ENCODE measurements around the gene SLC30A4. TPM values are rescaled to one million over a fixed set of nuclear protein-coding genes. Genes with fewer than 3 reads are reported as not detected.

The SLC30A4 gene
- total and polyA plus RNA-seq, 2 experiments from 2014 or later = not detected

- Mint-ChIP-seq H3K27ac (no peak overlapping the region), H3K27me3 (ENCODE audit: insufficient read depth, low read depth, poor library complexity) (peaks cover 18% of the 10 kb centered on the region), H3K36me3 (ENCODE audit: low read depth) (no peaks in the 10 kb centered on the region), H3K9me3 (no peaks in the 10 kb centered on the region), H3K4me3 (no peak overlapping the region), H3K4me1 (no peaks in the 10 kb centered on the region)
- DNase-seq (ENCODE audit: low spot score) = no peak
- Histone ChIP-seq H3F3A (replicated peaks; ENCODE audit: low read depth) (no peaks in the 10 kb centered on the region), H4K20me1 (replicated peaks; ENCODE audit: insufficient read depth) (no peaks in the 10 kb centered on the region; the same call in 1 of the 2 replicates), H3K36me3 (ENCODE audit: insufficient read depth) (no peaks in the 10 kb centered on the region), H3K27me3 (ENCODE audit: insufficient read depth) (peaks cover 32% of the 10 kb centered on the region), H2AFZ (no peak overlapping the region), H3K79me2 (replicated peaks; ENCODE audit: insufficient read depth) (no peaks in the 10 kb centered on the region), H3K27ac (ENCODE audit: low read depth) (no peak overlapping the region), H3K9me2 (ENCODE audit: insufficient read depth) (no peaks in the 10 kb centered on the region), H3K4me2 (no peak overlapping the region), H3K4me1 (ENCODE audit: insufficient read depth) (no peaks in the 10 kb centered on the region), H3K4me3 (no peak overlapping the region)
- no peak for ATAC-seq
- TF ChIP-seq ETS1 (IDR thresholded peaks at IDR 0.05) (no peak), CTCF (conservative IDR thresholded peaks at IDR 0.05; ENCODE audit: low read depth in 2 of 2) (no peak)
These were observed 87.2 kb downstream of the SLC30A4 start for GRCh38 chr15:45435124-45435903.

DNA sequence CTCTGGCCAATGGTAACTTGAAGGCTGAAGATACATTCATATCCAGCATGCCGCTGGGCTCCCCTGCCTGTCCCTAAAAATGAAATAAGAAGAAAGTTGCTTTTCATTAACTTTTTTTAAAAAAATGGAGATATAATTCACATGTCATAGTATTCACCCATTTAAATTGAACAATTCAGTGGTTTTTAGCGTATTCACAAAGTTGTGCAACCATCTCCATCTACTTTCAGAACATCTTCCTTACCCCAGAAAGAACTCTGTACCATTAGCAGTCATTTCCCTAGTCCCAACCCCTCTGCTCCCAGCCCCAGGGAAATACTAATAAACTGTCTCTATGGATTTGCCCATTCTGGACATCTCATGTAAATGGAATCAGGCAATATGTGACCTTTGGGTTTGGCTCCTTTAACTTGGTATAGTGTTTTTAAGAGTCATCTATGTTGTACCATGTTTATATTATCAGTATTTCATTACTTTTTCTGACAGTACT lies 88.4 kb downstream of the SLC30A4 start:
- DNase-seq (ENCODE audit: low spot score) (no peak), ATAC-seq (no peak)
- H3K4me3 ChIP-seq = no peak overlapping the region
- no peak overlapping the region for H2AFZ ChIP-seq
- no peak overlapping the region for H3K27ac ChIP-seq (ENCODE audit: low read depth)
- no peaks in the 10 kb centered on the region for H3K36me3 ChIP-seq (ENCODE audit: insufficient read depth)
- H3K9me3 Mint-ChIP-seq = no peaks in the 10 kb centered on the region
- H3F3A ChIP-seq (replicated peaks; ENCODE audit: low read depth) = no peaks in the 10 kb centered on the region
- H3K27ac Mint-ChIP-seq = no peak overlapping the region
- no peaks in the 10 kb centered on the region; the same call in 1 of the 2 replicates for H4K20me1 ChIP-seq (replicated peaks; ENCODE audit: insufficient read depth)
- H3K79me2 ChIP-seq (replicated peaks; ENCODE audit: insufficient read depth) = no peaks in the 10 kb centered on the region
- no peaks in the 10 kb centered on the region for H3K9me2 ChIP-seq (ENCODE audit: insufficient read depth)
- peaks cover 23% of the 10 kb centered on the region for H3K27me3 Mint-ChIP-seq (ENCODE audit: insufficient read depth, low read depth, poor library complexity)
- peaks cover 42% of the 10 kb centered on the region for H3K27me3 ChIP-seq (ENCODE audit: insufficient read depth)
- H3K4me3 Mint-ChIP-seq = no peak overlapping the region
- H3K36me3 Mint-ChIP-seq (ENCODE audit: low read depth) = no peaks in the 10 kb centered on the region
- H3K4me2 ChIP-seq = no peak overlapping the region
- no peak for TF ChIP-seq CREB1 (CRISPR knock-in tag; IDR thresholded peaks at IDR 0.05; ENCODE audit: low read depth)
- TF ChIP-seq EZH2phosphoT487 (IDR thresholded peaks at IDR 0.05; ENCODE audit: unreplicated experiment) = no peak
- TF ChIP-seq NANOG (IDR thresholded peaks at IDR 0.05; ENCODE audit: borderline replicate concordance) = no peak
- no peak for TF ChIP-seq ETS1 (IDR thresholded peaks at IDR 0.05)
- no peaks in the 10 kb centered on the region for H3K4me1 Mint-ChIP-seq
- H3K4me1 ChIP-seq (ENCODE audit: insufficient read depth) = no peaks in the 10 kb centered on the region

Data from GM23338 (cell line).